ENCODE results near the gene MBP. TPM values are rescaled to one million over a fixed set of nuclear protein-coding genes. Genes with fewer than 3 reads are reported as not detected.

Gene MBP
- polyA plus RNA-seq, 1 donor from 2014 or later: 89.4 TPM

- Mint-ChIP-seq H3K27ac (peak overlapping the region; percentile 4 to 88 (median 41)), H3K9me3 (no peaks in the 10 kb centered on the region), H3K36me3 (peaks cover 4% of the 10 kb centered on the region), H3K27me3 (peaks cover 3% of the 10 kb centered on the region), H3K4me1 (peaks cover 42 to 54% (median 53%) of the 10 kb centered on the region in 3 donors), H3K4me3 (peak overlapping the region in 3 of 4 donors; percentile 10 to 60 (median 23))
Measured at GRCh38 chr18:77051581-77052296, 80.8 kb downstream of the MBP start.

GRCh38 chr18:77049938-77050337, 82.6 kb downstream of the MBP start:
- H3K4me3 Mint-ChIP-seq: no peak overlapping the region
- H3K27ac Mint-ChIP-seq: no peak overlapping the region
- H3K4me1 Mint-ChIP-seq: peaks cover 30 to 53% (median 52%) of the 10 kb centered on the region in 3 donors
- H3K36me3 Mint-ChIP-seq: peaks cover 4% of the 10 kb centered on the region
- H3K27me3 Mint-ChIP-seq: peaks cover 3% of the 10 kb centered on the region
- no peaks in the 10 kb centered on the region for H3K9me3 Mint-ChIP-seq

- H3K4me1 Mint-ChIP-seq: peaks cover 21 to 45% (median 38%) of the 10 kb centered on the region in 3 donors
- no peaks in the 10 kb centered on the region for H3K27me3 Mint-ChIP-seq
Measured at GRCh38 chr18:77047803-77048419, 84.7 kb downstream of the MBP start.

GRCh38 chr18:77046994-77047393, 85.6 kb downstream of the MBP start:
- peak overlapping the region in 1 of 4 donors; percentile 12 for H3K4me3 Mint-ChIP-seq
- no peaks in the 10 kb centered on the region for H3K9me3 Mint-ChIP-seq
- H3K4me1 Mint-ChIP-seq: peaks cover 17 to 41% (median 36%) of the 10 kb centered on the region in 3 donors
- H3K27me3 Mint-ChIP-seq: no peaks in the 10 kb centered on the region
- peaks cover 7% of the 10 kb centered on the region for H3K36me3 Mint-ChIP-seq
- peak overlapping the region in 1 of 3 donors; percentile 83 for H3K27ac Mint-ChIP-seq

More at GRCh38 chr18:77047803-77048419, 84.7 kb downstream of the MBP start:
- no peaks in the 10 kb centered on the region for H3K9me3 Mint-ChIP-seq
- H3K4me3 Mint-ChIP-seq: no peak overlapping the region
- H3K27ac Mint-ChIP-seq: peak overlapping the region in 2 of 3 donors; percentile 9 to 83
- peaks cover 7% of the 10 kb centered on the region for H3K36me3 Mint-ChIP-seq

GRCh38 chr18:77046409-77046808, 86.2 kb downstream of the MBP start:
- Mint-ChIP-seq H3K4me1 (peaks cover 17 to 38% (median 34%) of the 10 kb centered on the region in 3 donors), H3K4me3 (no peak overlapping the region), H3K36me3 (peaks cover 7% of the 10 kb centered on the region), H3K27ac (peak overlapping the region in 2 of 3 donors; percentile 69 to 83), H3K27me3 (no peaks in the 10 kb centered on the region), H3K9me3 (peaks cover 0 to 2% (median 0%) of the 10 kb centered on the region in 3 donors)

- peaks cover 17 to 38% (median 30%) of the 10 kb centered on the region in 3 donors for H3K4me1 Mint-ChIP-seq
- peak overlapping the region in 1 of 3 donors; percentile 69 for H3K27ac Mint-ChIP-seq
- peak overlapping the region in 2 of 4 donors; percentile 68 to 87 for H3K4me3 Mint-ChIP-seq
- no peaks in the 10 kb centered on the region for H3K27me3 Mint-ChIP-seq
- H3K9me3 Mint-ChIP-seq: peaks cover 0 to 2% (median 0%) of the 10 kb centered on the region in 3 donors
- H3K36me3 Mint-ChIP-seq: peaks cover 7% of the 10 kb centered on the region
Measured at GRCh38 chr18:77045677-77046076, 86.9 kb downstream of the MBP start.

- Mint-ChIP-seq H3K36me3 (peaks cover 7% of the 10 kb centered on the region), H3K4me3 (peak overlapping the region in 2 of 4 donors; percentile 68 to 87), H3K27ac (peak overlapping the region in 1 of 3 donors; percentile 69), H3K9me3 (peaks cover 0 to 2% (median 0%) of the 10 kb centered on the region in 3 donors), H3K27me3 (no peaks in the 10 kb centered on the region), H3K4me1 (peaks cover 17 to 40% (median 30%) of the 10 kb centered on the region in 3 donors)
Measured at GRCh38 chr18:77044866-77045664, 87.5 kb downstream of the MBP start.

- H3K9me3 Mint-ChIP-seq: peaks cover 0 to 2% (median 0%) of the 10 kb centered on the region in 3 donors
- no peak overlapping the region for H3K27ac Mint-ChIP-seq
- H3K36me3 Mint-ChIP-seq: peaks cover 7% of the 10 kb centered on the region
- no peak overlapping the region for H3K4me3 Mint-ChIP-seq
- H3K4me1 Mint-ChIP-seq: peaks cover 24 to 45% (median 31%) of the 10 kb centered on the region in 3 donors
- H3K27me3 Mint-ChIP-seq: no peaks in the 10 kb centered on the region
Measured at GRCh38 chr18:77043541-77044280, 88.9 kb downstream of the MBP start.

- Mint-ChIP-seq H3K36me3 (peaks cover 5% of the 10 kb centered on the region), H3K27ac (peak overlapping the region in 1 of 3 donors; percentile 7), H3K4me1 (peaks cover 18 to 41% (median 25%) of the 10 kb centered on the region in 3 donors), H3K9me3 (peaks cover 0 to 2% (median 0%) of the 10 kb centered on the region in 3 donors), H3K27me3 (no peaks in the 10 kb centered on the region), H3K4me3 (no peak overlapping the region)
Measured at GRCh38 chr18:77042583-77042982, 90.0 kb downstream of the MBP start.

GRCh38 chr18:77039196-77040130, 93.1 kb downstream of the MBP start:
- Mint-ChIP-seq H3K27me3 (no peaks in the 10 kb centered on the region), H3K27ac (peak overlapping the region in 1 of 3 donors; percentile 55), H3K4me3 (no peak overlapping the region), H3K4me1 (peaks cover 9 to 26% (median 13%) of the 10 kb centered on the region in 3 donors), H3K9me3 (peaks cover 0 to 2% (median 0%) of the 10 kb centered on the region in 3 donors), H3K36me3 (peaks cover 6% of the 10 kb centered on the region)

- Mint-ChIP-seq H3K27me3 (no peaks in the 10 kb centered on the region), H3K4me1 (peaks cover 8 to 28% (median 13%) of the 10 kb centered on the region in 3 donors), H3K36me3 (peaks cover 5% of the 10 kb centered on the region), H3K4me3 (peak overlapping the region in 1 of 4 donors; percentile 13), H3K9me3 (peaks cover 0 to 2% (median 0%) of the 10 kb centered on the region in 3 donors), H3K27ac (no peak overlapping the region)
Measured at GRCh38 chr18:77038182-77038858, 94.3 kb downstream of the MBP start.

- peaks cover 11 to 29% (median 14%) of the 10 kb centered on the region in 3 donors for H3K4me1 Mint-ChIP-seq
- H3K4me3 Mint-ChIP-seq: peak overlapping the region in 1 of 4 donors; percentile 52
- peaks cover 5% of the 10 kb centered on the region for H3K36me3 Mint-ChIP-seq
- no peaks in the 10 kb centered on the region for H3K27me3 Mint-ChIP-seq
- H3K9me3 Mint-ChIP-seq: peaks cover 0 to 2% (median 0%) of the 10 kb centered on the region in 3 donors
- peak overlapping the region in 1 of 3 donors; percentile 19 for H3K27ac Mint-ChIP-seq
Measured at GRCh38 chr18:77037567-77037966, 95.0 kb downstream of the MBP start.
